Erythroblast (primary cell): ENCODE results near the gene ESRRA.

Experiments used
- GATA1 ChIP-seq: IDR thresholded peaks from 2 replicates; pipeline ENCODE4 v1.6.1; 2011; ENCODE audit warnings: low read depth, mild to moderate bottlenecking, control low read depth, low read length, moderate library complexity
- POLR2A ChIP-seq: IDR thresholded peaks from 2 replicates; pipeline ENCODE4 v1.6.1; 2011; ENCODE audit warnings: mild to moderate bottlenecking, low read length

DNA sequence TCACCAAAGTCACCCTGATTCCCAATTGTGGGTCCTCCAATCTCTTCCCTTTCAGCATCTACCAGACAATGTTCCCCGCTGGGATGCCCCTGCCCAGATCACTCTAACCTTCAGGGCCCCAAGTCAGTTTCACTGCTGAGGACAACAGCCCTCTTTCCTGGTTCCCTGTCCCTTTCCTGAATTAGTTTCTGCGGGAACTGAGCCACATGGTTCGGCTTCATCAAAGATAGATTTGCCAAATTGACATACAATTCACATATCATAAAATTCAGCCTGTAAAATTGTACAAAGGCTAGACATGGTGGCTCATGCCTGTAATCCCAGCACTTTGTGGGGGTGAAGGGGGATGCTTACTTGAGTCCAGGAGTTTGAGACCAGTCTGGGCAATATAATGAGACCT is 22.7 kb downstream of the ESRRA start:
- TF ChIP-seq POLR2A: no peak
- TF ChIP-seq GATA1: no peak
